NCI-H2227 (cell line): ENCODE data around the gene THAP4.

Experiments
- DNase-seq: peaks from one replicate; lab custom pipeline; 2025; ENCODE audit not compliant: unreplicated experiment; lab: John Stamatoyannopoulos, UW

THAP4 gene

GRCh38 chr2:241640165-241640795 lies 3.3 kb upstream of the THAP4 start:
- no peak for DNase-seq

- DNase-seq, result no peak
Observed at GRCh38 chr2:241639385-241639784, 2.4 kb upstream of the THAP4 start.

GRCh38 chr2:241638940-241639339 lies 2.0 kb upstream of the THAP4 start:
- no peak for DNase-seq

DNA sequence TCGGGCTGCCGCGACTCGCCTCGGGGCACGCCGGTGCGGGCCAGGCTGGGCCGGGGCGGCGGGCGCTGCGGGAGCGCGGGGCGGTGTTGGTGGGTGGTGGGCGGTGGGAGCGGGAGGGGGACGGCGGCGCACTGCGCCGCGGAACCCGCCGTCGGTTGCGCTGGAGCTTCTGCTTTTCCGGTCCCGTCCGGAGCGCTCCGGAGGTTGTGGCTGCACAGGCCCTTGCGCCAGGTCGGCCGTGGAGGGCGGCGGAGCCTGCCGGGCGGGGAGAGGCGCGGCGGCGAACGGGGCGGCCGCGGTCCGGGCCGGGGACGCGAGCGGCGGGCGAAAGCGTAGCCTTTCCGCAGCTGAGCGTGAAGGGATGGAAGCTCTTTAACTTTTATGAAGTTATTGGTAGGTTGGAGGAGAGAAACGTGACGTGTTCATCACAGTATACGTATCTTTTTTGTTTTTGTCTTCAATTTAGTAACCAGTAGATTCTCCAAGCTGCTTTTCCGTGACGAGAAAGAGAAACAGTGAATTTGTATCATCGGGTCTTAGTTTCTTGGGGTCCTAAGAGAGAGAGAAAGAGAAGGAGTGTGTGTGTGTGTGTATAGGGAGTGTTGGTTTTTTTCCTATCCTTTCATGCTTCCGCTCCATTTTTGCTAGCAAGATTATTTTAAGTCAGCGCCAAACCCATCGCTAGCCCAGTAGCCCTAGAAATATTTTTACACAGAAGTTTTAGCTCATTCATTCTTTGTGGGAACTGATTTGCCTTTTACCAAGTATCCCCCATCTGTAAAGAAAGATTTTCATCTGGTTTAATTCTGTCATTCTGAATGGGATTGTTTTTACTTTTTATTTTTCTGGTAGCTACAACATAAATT lies 1.1 kb upstream of the THAP4 start:
- DNase-seq, result peak; percentile 56

GRCh38 chr2:241636182-241637017 lies 558 bp downstream of the THAP4 start:
- peak; percentile 38 for DNase-seq

GRCh38 chr2:241635756-241636155 lies 1.2 kb downstream of the THAP4 start:
- no peak for DNase-seq

- no peak for DNase-seq
Observed at GRCh38 chr2:241633561-241633960, 3.4 kb downstream of the THAP4 start.

DNA sequence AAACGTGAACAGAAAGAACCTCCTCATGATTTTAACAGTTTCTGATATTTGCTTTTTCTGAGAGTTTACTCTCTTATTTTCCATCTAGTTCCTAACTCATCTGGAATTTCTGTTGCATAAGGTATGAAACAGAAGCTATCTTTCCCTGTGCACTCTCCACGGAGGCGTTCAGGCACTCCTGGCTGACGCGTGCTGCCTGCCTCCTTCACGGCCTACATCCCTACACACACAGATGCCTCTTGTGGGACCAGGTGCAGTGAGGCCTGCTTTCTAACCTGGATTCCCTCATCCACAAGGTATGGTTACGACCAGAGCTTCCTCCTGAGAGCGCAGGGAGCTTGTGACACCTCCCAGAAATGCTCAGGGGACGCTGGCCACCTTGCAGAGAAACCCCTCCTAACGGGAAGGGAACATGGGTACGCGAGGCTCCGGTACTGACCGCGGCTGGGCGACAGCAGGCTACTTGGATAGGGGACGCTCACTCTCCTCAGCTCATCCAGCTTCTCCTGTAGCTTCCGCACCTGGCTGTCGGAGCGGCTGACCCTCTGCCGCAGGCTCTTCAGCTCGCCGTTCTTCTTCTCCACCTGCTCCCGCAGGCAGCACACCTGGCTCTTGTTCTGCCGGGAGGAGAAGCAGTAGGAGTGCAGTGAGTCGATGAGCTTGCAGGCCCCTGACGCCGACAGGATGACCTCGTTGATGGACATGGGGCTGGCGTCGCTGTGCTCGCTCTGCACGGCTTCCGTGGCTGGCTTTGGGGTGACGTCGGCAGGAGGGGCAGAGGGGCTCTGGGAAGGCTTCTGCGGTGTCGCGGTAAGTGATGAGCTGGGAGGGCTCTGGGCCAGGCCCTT lies 4.3 kb downstream of the THAP4 start:
- no peak for DNase-seq

DNA sequence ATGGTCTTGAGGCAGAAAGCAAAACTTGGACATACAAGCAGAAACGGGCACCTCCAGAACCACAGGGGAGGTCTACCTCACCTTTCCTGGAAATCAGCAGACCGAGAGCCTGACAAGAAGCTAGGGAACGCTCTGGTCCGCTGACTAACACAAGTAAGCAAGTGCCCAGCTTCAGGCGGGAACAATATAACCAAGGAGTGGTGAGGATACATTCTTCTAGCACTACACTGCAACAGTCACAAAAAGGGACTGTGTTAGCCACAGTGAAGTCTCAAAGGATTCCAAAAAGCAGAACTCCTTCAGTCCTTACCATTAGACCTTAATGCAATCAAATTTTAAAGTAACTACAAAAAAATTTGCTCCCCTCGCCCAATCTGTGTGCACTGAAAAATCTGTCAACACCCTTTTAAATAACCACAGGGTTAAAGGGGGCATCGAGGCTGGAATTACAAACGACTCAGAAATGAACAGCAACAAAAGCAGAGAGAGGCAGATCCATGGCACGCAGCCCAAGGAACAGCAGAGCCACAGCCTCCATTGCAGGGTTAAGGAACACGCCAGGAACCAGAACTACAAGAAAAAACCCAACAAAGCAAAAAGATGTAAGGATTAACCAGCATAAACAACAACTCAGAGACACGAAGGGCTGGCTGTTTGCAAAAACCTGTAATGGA lies 7.1 kb downstream of the THAP4 start:
- no peak for DNase-seq

GRCh38 chr2:241627675-241628074 lies 9.3 kb downstream of the THAP4 start:
- DNase-seq, result no peak

- no peak for DNase-seq
Observed at GRCh38 chr2:241620419-241620769, 16.6 kb downstream of the THAP4 start.

DNA sequence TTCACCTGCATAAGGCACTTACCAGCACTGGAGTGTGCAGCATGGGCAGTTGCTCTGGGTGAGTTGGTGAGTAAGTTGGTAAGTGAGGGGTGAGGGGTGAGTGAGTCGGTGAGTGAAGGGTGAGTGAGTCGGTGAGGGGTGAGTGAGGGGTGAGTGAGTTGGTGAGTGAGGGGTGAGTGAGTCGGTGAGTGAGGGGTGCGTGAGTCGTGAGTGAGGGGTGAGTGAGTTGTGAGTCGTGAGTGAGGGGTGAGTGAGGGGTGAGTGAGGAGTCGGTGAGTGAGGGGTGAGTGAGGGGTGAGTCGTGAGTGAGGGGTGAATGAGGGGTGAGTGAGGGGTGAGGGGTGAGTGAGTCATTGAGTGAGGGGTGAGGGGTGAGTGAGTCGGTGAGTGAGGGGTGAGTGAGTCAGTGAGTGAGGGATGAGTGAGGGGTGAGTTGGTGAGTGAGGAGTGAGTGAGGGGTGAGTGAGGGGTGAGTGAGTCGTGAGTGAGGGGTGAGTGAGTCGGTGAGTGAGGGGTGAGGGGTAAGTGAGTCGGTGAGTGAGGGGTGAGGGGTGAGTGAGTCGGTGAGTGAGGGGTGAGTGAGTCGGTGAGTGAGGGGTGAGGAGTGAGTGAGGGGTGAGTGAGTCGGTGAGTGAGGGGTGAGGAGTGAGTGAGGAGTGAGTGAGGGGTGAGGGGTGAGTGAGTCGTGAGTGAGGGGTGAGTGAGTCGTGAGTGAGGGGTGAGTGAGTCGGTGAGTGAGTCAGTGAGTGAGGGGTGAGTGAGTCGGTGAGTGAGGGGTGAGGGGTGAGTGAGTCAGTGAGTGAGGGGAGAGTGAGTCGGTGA lies 17.1 kb downstream of the THAP4 start:
- no peak for DNase-seq

DNA sequence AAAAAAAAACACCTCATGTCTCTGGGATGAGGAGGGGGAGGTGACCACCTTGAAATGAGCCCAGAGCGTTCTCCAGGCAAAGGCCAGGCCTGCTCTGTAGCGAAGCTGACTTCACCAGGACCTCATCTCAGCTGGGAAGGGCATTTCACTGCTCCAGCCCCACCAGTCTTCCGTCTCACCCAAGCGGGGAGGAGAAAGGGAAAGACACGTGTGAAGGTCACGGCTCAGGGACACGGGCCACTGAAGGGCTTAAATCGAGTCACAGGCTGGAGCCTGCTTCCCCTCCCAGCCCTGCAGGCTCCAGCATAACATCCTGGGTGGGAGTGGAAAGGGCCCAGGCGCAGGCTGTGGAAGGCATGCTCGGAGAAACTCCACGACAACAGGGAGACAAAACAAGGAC lies 18.1 kb downstream of the THAP4 start:
- no peak for DNase-seq

GRCh38 chr2:241618296-241618805 lies 18.6 kb downstream of the THAP4 start:
- no peak for DNase-seq

- peak; percentile 67 for DNase-seq
Observed at GRCh38 chr2:241617431-241618154, 19.4 kb downstream of the THAP4 start.

- peak; percentile 11 for DNase-seq
Observed at GRCh38 chr2:241616168-241617125, 20.5 kb downstream of the THAP4 start.

DNA sequence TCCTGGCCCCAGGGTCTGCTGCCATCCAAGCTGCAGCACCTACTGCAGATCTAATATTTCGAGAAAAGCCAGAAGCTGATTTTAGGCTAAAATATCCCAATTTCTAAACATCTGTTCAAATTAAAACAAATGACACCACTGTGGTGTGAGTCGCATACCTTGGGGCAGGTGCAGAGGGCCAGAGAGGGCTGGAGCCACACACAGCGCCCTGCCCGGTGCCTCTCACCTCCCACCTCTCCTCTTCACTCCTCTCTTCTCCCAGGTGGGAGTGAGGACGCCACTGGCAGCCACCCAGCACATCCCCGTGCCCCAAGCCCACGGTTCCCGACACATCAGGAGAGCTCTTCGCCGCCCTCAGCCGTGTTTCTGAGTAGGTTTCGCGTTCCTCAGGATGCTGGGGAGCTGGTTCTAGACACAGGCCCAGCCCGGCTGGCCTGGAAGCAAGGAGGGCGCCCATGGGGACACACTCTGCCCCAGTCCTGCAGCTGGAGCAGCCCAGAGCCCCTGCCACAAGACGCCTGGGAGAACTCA lies 21.4 kb downstream of the THAP4 start:
- no peak for DNase-seq
